ENCODE data around the gene PPM1K. TPM values are rescaled to one million over a fixed set of nuclear protein-coding genes. Genes with fewer than 3 reads are reported as not detected.

Gene PPM1K
- total and polyA plus RNA-seq, 2 donors (not counting 1 experiment from before 2014, with no cell fraction given) = 80.2 to 145 TPM

DNA sequence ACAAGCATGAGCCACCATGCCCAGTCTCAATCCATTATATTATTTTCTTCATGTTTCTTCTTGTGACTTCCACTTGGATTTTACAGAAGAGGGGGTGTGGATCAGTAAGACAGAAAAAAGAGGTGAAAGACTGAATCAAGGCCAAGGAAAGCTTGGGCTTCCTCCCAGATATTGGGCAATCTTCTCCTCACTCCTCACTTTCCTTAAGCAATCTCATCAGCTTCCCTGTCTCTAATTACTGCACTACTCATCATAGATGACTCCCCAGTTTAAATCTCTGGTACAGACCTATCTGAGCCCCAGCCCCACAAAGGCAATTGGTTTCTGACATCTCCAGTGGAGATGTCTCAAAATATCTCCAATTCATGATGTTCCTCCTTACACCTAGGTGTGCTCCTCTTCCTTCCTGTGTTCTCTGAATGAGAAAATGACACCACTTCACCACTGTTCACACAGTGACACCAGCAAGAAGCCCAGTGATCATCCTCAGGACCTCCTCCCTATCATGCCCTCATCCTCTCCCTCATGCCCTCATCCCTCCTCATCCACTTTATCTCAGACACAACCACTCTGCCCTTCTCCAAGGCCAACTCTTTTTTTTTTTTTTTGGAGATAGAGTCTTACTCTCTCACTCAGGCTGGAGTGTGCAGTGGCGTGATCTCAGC, 49.5 kb upstream of the PPM1K start:
- H3K27me3 ChIP-seq (replicated peaks in 1 of 4; ENCODE audit: control extremely low read depth in 1 of 4, control insufficient read depth in 3 of 4, insufficient read depth in 4 of 4, low read length in 3 of 4) = no peaks in the 10 kb centered on the region
- no peaks in the 10 kb centered on the region for H3K79me2 ChIP-seq (ENCODE audit: control insufficient read depth, insufficient read depth, low read length)
- DNase-seq (no peak), ATAC-seq (ENCODE audit: low read depth) (no peak)
- H3K4me3 Mint-ChIP-seq = no peak overlapping the region
- intact Hi-C loops (cut with micrococcal nuclease) = loop anchor here (2.0 kb wide), 1 partner anchor 13 kb away; no protein-coding TSS in a partner anchor
- TF ChIP-seq EZH2 (IDR thresholded peaks at IDR 0.05; ENCODE audit: borderline replicate concordance, insufficient read depth, low read depth, low read length, poor library complexity, severe bottlenecking) = no peak
- TF ChIP-seq, protein P1, sequence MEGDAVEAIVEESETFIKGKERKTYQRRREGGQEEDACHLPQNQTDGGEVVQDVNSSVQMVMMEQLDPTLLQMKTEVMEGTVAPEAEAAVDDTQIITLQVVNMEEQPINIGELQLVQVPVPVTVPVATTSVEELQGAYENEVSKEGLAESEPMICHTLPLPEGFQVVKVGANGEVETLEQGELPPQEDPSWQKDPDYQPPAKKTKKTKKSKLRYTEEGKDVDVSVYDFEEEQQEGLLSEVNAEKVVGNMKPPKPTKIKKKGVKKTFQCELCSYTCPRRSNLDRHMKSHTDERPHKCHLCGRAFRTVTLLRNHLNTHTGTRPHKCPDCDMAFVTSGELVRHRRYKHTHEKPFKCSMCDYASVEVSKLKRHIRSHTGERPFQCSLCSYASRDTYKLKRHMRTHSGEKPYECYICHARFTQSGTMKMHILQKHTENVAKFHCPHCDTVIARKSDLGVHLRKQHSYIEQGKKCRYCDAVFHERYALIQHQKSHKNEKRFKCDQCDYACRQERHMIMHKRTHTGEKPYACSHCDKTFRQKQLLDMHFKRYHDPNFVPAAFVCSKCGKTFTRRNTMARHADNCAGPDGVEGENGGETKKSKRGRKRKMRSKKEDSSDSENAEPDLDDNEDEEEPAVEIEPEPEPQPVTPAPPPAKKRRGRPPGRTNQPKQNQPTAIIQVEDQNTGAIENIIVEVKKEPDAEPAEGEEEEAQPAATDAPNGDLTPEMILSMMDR (IDR thresholded peaks at IDR 0.05) = no peak
- H3K9me3 Mint-ChIP-seq (ENCODE audit: insufficient read depth) = peaks cover 7% of the 10 kb centered on the region
- H3K36me3 ChIP-seq (replicated peaks in 1 of 2; ENCODE audit: control extremely low read depth in 1 of 2, control insufficient read depth in 1 of 2, extremely low read depth in 1 of 2, insufficient read depth in 2 of 2, low read length in 1 of 2) = no peaks in the 10 kb centered on the region
- H3K9ac ChIP-seq (ENCODE audit: low read length) = no peak overlapping the region
- H3K27ac Mint-ChIP-seq = peak overlapping the region; percentile 55
- H4K20me1 ChIP-seq (ENCODE audit: control insufficient read depth, insufficient read depth, low read length, poor library complexity, severe bottlenecking) = no peaks in the 10 kb centered on the region
- ChIA-PET POLR2A (no interaction called here), CTCF (interaction anchor here (0.7 to 1.0 kb wide), 2 partner anchors 58 to 183 kb away, joined by 3 read pairs; no protein-coding TSS in a partner anchor)
- no peak overlapping the region for H3K27ac ChIP-seq (ENCODE audit: low read length in 2 of 2)
- no peak overlapping the region for H3K4me3 ChIP-seq (ENCODE audit: control extremely low read depth in 1 of 5, extremely low read depth in 1 of 5, insufficient read depth in 1 of 5, low read depth in 2 of 5, low read length in 4 of 5)
- WGBS (ENCODE audit: insufficient coverage) = no CpG with 5 or more reads among the region's 1 CpG
- H3K27me3 Mint-ChIP-seq = no peaks in the 10 kb centered on the region
- no peak overlapping the region for H3K4me2 ChIP-seq (replicated peaks; ENCODE audit: low read depth, low read length, poor library complexity, severe bottlenecking)
- H2AFZ ChIP-seq (ENCODE audit: insufficient read depth, low read depth, low read length, poor library complexity, severe bottlenecking) = no peak overlapping the region
- H3K4me1 ChIP-seq (ENCODE audit: control insufficient read depth in 2 of 2, insufficient read depth in 2 of 2, low read length in 2 of 2) = peaks cover 0 to 5% of the 10 kb centered on the region in 2 donors
- peaks cover 4% of the 10 kb centered on the region for H3K4me1 Mint-ChIP-seq
- H3K9me3 ChIP-seq (ENCODE audit: control extremely low read depth in 1 of 3, control insufficient read depth in 2 of 3, insufficient read depth in 1 of 3, low read length in 2 of 3) = no peaks in the 10 kb centered on the region

DNA sequence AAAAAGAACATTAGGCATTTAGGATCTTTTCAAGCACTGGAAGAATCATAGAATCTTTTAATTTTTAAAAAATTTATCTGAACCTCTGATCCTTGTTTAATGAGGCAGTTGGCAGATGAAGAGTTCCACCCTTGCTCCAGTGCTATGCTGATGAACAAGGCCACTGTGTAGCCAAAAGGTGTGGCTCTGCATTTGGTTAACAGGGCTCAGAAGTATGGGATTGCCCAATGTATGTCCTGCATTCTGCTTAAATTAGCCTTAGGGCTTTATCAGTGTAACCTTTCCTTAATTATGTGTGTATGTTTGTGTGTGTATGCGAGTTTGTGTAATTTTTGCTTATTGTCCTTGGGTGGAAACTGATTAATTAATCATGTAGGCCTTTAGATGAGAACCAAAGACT, 43.3 kb upstream of the PPM1K start:
- Histone ChIP-seq H3K36me3 (replicated peaks in 1 of 2; ENCODE audit: control extremely low read depth in 1 of 2, control insufficient read depth in 1 of 2, extremely low read depth in 1 of 2, insufficient read depth in 2 of 2, low read length in 1 of 2) (no peaks in the 10 kb centered on the region), H3K9me3 (ENCODE audit: control extremely low read depth in 1 of 3, control insufficient read depth in 2 of 3, insufficient read depth in 1 of 3, low read length in 2 of 3) (peaks cover 0 to 1% (median 0%) of the 10 kb centered on the region in 3 donors), H3K9ac (ENCODE audit: low read length) (no peak overlapping the region), H3K4me2 (replicated peaks; ENCODE audit: low read depth, low read length, poor library complexity, severe bottlenecking) (no peak overlapping the region), H3K4me3 (ENCODE audit: control extremely low read depth in 1 of 5, extremely low read depth in 1 of 5, insufficient read depth in 1 of 5, low read depth in 2 of 5, low read length in 4 of 5) (no peak overlapping the region), H3K4me1 (ENCODE audit: control insufficient read depth in 2 of 2, insufficient read depth in 2 of 2, low read length in 2 of 2) (peaks cover 0 to 2% of the 10 kb centered on the region in 2 donors), H3K79me2 (ENCODE audit: control insufficient read depth, insufficient read depth, low read length) (no peaks in the 10 kb centered on the region), H4K20me1 (ENCODE audit: control insufficient read depth, insufficient read depth, low read length, poor library complexity, severe bottlenecking) (no peaks in the 10 kb centered on the region), H3K27me3 (replicated peaks in 1 of 4; ENCODE audit: control extremely low read depth in 1 of 4, control insufficient read depth in 3 of 4, insufficient read depth in 4 of 4, low read length in 3 of 4) (no peaks in the 10 kb centered on the region), H3K27ac (ENCODE audit: low read length in 2 of 2) (no peak overlapping the region), H2AFZ (ENCODE audit: insufficient read depth, low read depth, low read length, poor library complexity, severe bottlenecking) (no peak overlapping the region)
- TF ChIP-seq EZH2 (IDR thresholded peaks at IDR 0.05; ENCODE audit: borderline replicate concordance, insufficient read depth, low read depth, low read length, poor library complexity, severe bottlenecking) = no peak
- TF ChIP-seq, protein P1 (IDR thresholded peaks at IDR 0.05) = no peak
- H3K9me3 Mint-ChIP-seq (ENCODE audit: insufficient read depth) = no peaks in the 10 kb centered on the region
- no peaks in the 10 kb centered on the region for H3K4me1 Mint-ChIP-seq
- no peaks in the 10 kb centered on the region for H3K27me3 Mint-ChIP-seq
- H3K4me3 Mint-ChIP-seq = no peak overlapping the region
- intact Hi-C loops (cut with micrococcal nuclease) = no loop called here
- ChIA-PET POLR2A (no interaction called here), CTCF (no interaction called here)
- WGBS (ENCODE audit: insufficient coverage) = 83% methylated on average over 1 of the region's 1 CpG
- no peak for ATAC-seq (ENCODE audit: low read depth)
- H3K27ac Mint-ChIP-seq = no peak overlapping the region
- DNase-seq = no peak

All from B cell (primary cell).